Chondrocyte (in vitro differentiated cells): ENCODE results near the gene EIF4G3. TPM values are rescaled to one million over a fixed set of nuclear protein-coding genes. Genes with fewer than 3 reads are reported as not detected.

ENCODE experiments used
- DNase-seq: peaks from one replicate; pipeline ENCODE4 v3.0.0; 2021; ENCODE audit warnings: mixed read lengths, low spot score
- H3K27ac Mint-ChIP-seq: one replicate; pipeline ENCODE4 v1.8.0; 2021; ENCODE audit warnings: mild to moderate bottlenecking, moderate library complexity, mixed read lengths; ENCODE audit not compliant: unreplicated experiment
- H3K27me3 Mint-ChIP-seq: 2 replicates; pipeline ENCODE4 v1.8.0; 2021; ENCODE audit warnings: low read depth, mixed read lengths
- H3K36me3 Mint-ChIP-seq: 2 replicates; pipeline ENCODE4 v1.8.0; 2021; ENCODE audit warnings: low read depth, mixed read lengths
- H3K4me1 Mint-ChIP-seq: 2 replicates; pipeline ENCODE4 v1.8.0; 2021; ENCODE audit warnings: low read depth, mild to moderate bottlenecking, mixed read lengths
- H3K4me3 Mint-ChIP-seq: one replicate; pipeline ENCODE4 v1.8.0; 2021; ENCODE audit warnings: mild to moderate bottlenecking, moderate library complexity, mixed read lengths; ENCODE audit not compliant: unreplicated experiment
- H3K9me3 Mint-ChIP-seq: 2 replicates; pipeline ENCODE4 v1.8.0; 2021; ENCODE audit warnings: low read depth, mixed read lengths
- total RNA-seq: library from RNA; stranded (reverse); gene quantifications from 3 replicates; pipeline ENCODE4 v1.2.1, GENCODE V29; 2021
- TF ChIP-seq, protein P1 (sequence below): fragments of 200-600 bp; sonication (generic); IDR thresholded peaks from 2 replicates; pipeline ENCODE4 v1.5.0; 2021; ENCODE audit warnings: antibody characterized with exemption, mild to moderate bottlenecking, moderate library complexity

EIF4G3 gene
- total RNA-seq, 1 donor from 2014 or later = 56.6 TPM

DNA sequence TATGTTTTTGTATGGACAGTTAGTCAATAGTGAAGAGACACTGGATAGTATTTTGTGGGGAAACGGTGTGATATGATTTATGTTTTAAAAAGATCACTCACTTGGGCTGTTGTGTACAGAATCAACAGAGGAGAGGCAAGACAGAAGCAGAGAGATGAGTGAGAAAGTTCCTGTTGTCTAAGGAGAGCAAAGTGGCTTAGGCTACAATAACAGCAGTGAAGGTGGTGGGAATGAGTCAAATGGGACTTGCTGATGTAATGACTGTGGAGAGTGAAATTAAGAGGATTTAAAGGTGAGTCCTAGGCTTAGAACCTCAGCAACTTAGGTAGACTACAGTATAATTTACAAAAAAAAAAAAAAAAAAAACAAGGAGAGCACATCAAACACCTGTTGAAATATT lies 220.4 kb downstream of the EIF4G3 start:
- no peaks in the 10 kb centered on the region for H3K9me3 Mint-ChIP-seq
- H3K4me3 Mint-ChIP-seq = no peak overlapping the region
- no peak for DNase-seq
- peaks cover 15% of the 10 kb centered on the region for H3K4me1 Mint-ChIP-seq
- H3K27me3 Mint-ChIP-seq = no peaks in the 10 kb centered on the region
- TF ChIP-seq, protein P1, sequence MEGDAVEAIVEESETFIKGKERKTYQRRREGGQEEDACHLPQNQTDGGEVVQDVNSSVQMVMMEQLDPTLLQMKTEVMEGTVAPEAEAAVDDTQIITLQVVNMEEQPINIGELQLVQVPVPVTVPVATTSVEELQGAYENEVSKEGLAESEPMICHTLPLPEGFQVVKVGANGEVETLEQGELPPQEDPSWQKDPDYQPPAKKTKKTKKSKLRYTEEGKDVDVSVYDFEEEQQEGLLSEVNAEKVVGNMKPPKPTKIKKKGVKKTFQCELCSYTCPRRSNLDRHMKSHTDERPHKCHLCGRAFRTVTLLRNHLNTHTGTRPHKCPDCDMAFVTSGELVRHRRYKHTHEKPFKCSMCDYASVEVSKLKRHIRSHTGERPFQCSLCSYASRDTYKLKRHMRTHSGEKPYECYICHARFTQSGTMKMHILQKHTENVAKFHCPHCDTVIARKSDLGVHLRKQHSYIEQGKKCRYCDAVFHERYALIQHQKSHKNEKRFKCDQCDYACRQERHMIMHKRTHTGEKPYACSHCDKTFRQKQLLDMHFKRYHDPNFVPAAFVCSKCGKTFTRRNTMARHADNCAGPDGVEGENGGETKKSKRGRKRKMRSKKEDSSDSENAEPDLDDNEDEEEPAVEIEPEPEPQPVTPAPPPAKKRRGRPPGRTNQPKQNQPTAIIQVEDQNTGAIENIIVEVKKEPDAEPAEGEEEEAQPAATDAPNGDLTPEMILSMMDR = no peak
- H3K36me3 Mint-ChIP-seq = peaks cover 14% of the 10 kb centered on the region
- H3K27ac Mint-ChIP-seq = no peak overlapping the region

DNA sequence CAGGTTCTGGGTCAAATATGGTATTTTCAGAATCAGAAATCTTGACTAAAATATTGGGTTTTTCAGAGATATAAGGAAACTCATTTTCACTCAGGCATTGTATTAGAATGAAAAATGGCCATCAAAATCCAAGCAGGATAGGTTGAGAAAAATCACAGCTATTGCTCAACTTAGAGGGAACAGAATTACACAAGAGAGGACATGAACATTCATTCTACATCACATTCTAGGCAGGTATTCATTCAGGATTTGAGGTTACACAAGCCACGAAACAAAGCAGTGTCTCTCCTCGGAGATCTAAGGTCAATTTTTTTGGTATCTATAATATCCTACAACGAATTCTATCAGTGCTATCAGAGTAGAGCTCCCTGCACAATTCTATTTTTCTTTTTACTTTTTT lies 226.0 kb downstream of the EIF4G3 start:
- H3K27ac Mint-ChIP-seq = no peak overlapping the region

DNA sequence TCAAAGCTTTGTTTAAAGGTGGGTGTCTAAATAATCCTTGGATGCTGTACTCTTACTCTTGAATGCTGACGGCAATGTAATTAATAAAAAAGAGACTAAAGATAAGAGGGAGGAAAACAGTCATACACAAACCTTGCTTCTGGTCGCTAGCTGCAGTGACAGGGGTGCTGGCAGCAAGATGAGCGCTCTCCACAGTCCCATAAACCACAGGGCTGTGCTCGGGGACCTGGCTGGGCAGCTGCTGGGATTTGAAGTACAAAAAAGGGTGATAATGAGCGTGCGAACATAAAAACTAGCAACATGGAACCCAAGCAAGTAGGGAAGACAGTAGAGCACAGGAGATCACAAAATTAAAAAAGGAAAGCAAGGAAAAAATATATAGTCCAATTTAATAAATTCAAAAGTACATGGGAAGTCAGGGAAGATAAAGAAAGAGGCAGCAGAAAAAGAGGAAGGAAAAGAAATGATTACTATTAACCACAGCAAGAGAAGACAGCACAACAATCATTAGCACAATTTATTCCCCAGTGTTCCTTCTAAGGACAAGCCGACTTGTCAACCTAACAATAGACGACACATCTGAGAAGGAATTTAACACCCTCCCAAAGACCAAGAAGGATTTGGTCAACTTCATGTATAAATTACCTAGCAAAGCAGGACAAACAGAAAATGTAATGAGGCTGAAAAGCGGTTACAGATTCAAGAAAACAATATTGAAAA lies 226.7 kb downstream of the EIF4G3 start:
- Mint-ChIP-seq H3K9me3 (no peaks in the 10 kb centered on the region), H3K4me1 (no peaks in the 10 kb centered on the region), H3K27me3 (no peaks in the 10 kb centered on the region), H3K4me3 (no peak overlapping the region), H3K36me3 (peaks cover 9% of the 10 kb centered on the region), H3K27ac (no peak overlapping the region)
- TF ChIP-seq, protein P1 = no peak
- DNase-seq = no peak

More for the DNA sequence above, 226.0 kb downstream of the EIF4G3 start:
- peaks cover 13% of the 10 kb centered on the region for H3K36me3 Mint-ChIP-seq
- no peak for DNase-seq
- no peaks in the 10 kb centered on the region for H3K9me3 Mint-ChIP-seq
- H3K27me3 Mint-ChIP-seq = no peaks in the 10 kb centered on the region
- no peaks in the 10 kb centered on the region for H3K4me1 Mint-ChIP-seq
- TF ChIP-seq, protein P1 = no peak
- no peak overlapping the region for H3K4me3 Mint-ChIP-seq

DNA sequence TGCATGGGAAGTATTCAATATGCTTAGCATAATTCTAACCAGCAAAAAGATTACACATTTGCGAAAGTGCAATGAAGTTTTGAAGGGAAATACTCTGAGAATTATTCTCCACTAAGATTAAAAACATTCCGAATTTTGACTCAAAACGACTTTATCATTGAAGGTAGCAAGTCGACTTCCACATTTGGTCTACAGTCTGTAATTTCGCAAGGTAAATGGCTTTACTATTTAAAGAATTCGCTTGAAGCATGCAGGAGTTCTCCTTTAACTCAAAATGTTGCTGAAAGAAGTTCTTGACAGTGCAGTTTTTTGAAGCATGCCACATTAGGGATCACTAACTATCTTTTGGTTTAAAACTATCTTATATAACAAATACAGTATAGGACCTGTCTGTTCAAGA lies 228.6 kb downstream of the EIF4G3 start:
- no peaks in the 10 kb centered on the region for H3K4me1 Mint-ChIP-seq
- no peak for DNase-seq
- TF ChIP-seq, protein P1 = no peak
- H3K9me3 Mint-ChIP-seq = no peaks in the 10 kb centered on the region
- no peak overlapping the region for H3K4me3 Mint-ChIP-seq
- H3K27me3 Mint-ChIP-seq = no peaks in the 10 kb centered on the region
- no peak overlapping the region for H3K27ac Mint-ChIP-seq
- H3K36me3 Mint-ChIP-seq = peaks cover 7% of the 10 kb centered on the region

DNA sequence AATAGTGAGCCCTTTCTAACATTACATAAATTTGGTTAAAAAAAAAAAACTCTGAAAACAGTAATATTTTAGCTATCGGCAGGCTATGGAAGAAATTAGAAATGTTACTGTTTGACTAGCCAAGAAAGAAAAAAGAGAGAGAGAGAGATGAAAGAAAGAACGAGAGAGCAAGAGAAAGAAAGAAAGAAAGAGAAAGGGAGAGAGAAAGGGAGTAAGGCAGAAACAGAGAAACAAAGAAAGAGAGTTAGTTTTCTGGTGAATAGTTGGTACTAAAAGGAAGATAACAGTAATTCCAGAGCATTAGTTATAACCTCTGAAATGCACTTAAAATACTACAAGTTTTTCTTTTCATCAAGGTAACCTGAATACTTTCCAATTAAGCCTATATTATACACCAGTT lies 229.3 kb downstream of the EIF4G3 start:
- H3K9me3 Mint-ChIP-seq = no peaks in the 10 kb centered on the region
- TF ChIP-seq, protein P1 = no peak
- no peaks in the 10 kb centered on the region for H3K4me1 Mint-ChIP-seq
- H3K4me3 Mint-ChIP-seq = no peak overlapping the region
- H3K36me3 Mint-ChIP-seq = peaks cover 7% of the 10 kb centered on the region
- DNase-seq = no peak
- no peaks in the 10 kb centered on the region for H3K27me3 Mint-ChIP-seq
- peak overlapping the region; percentile 49 for H3K27ac Mint-ChIP-seq
